GM23338 (cell line): ENCODE measurements around the gene NIPBL. TPM values are rescaled to one million over a fixed set of nuclear protein-coding genes. Genes with fewer than 3 reads are reported as not detected.
A peak's percentile ranks its signal among the peaks of the same experiment; 100 is the strongest.
"Not testable (repeated sequence)": the region's sequence is repeated elsewhere in the genome, so short reads cannot be mapped to it uniquely, and the experiment has no call there.

Experiments
- ATAC-seq: fragments of 200-7000 bp; cut with Tn5 transposase; 3 replicates; pipeline ENCODE4 v1.9.1; 2020
- DNase-seq: peaks from one replicate; pipeline ENCODE4 v3.0.0-alpha.2; 2015; ENCODE audit warnings: low spot score
- H2AFZ ChIP-seq: fragments of 200-600 bp; sonication (generic); 2 replicates; pipeline ENCODE4 v1.8.0; 2016; ENCODE audit warnings: antibody characterized with exemption, mild to moderate bottlenecking, moderate library complexity
- H3F3A ChIP-seq: fragments of 200-600 bp; sonication (generic); replicated peaks from 2 replicates; pipeline ENCODE4 v1.8.0; 2017; ENCODE audit warnings: antibody characterized with exemption, mixed run types, low read depth
- H3K27ac ChIP-seq: fragments of 200-600 bp; sonication (generic); 2 replicates; pipeline ENCODE4 v1.6.1; 2016; ENCODE audit warnings: low read depth
- H3K27me3 ChIP-seq: fragments of 200-600 bp; sonication (generic); 2 replicates; pipeline ENCODE4 v1.8.0; 2016; ENCODE audit warnings: mild to moderate bottlenecking, mixed run types, moderate library complexity; ENCODE audit not compliant: insufficient read depth
- H3K36me3 ChIP-seq: fragments of 200-600 bp; sonication (generic); 2 replicates; pipeline ENCODE4 v1.8.0; 2016; ENCODE audit warnings: mild to moderate bottlenecking; ENCODE audit not compliant: insufficient read depth
- H3K4me1 ChIP-seq: fragments of 200-600 bp; sonication (generic); 2 replicates; pipeline ENCODE4 v1.8.0; 2016; ENCODE audit warnings: mild to moderate bottlenecking, moderate library complexity; ENCODE audit not compliant: insufficient read depth
- H3K4me2 ChIP-seq: fragments of 200-600 bp; sonication (generic); 2 replicates; pipeline ENCODE4 v1.7.1; 2017; ENCODE audit warnings: mixed run types
- H3K4me3 ChIP-seq: fragments of 200-600 bp; sonication (generic); 2 replicates; pipeline ENCODE4 v1.6.1; 2016; ENCODE audit warnings: mixed run types
- H3K79me2 ChIP-seq: fragments of 200-600 bp; sonication (generic); replicated peaks from 2 replicates; pipeline ENCODE4 v1.8.0; 2017; ENCODE audit warnings: mild to moderate bottlenecking; ENCODE audit not compliant: insufficient read depth
- H3K9me2 ChIP-seq: fragments of 200-600 bp; sonication (generic); 2 replicates; pipeline ENCODE4 v1.8.0; 2017; ENCODE audit not compliant: insufficient read depth
- H4K20me1 ChIP-seq: fragments of 200-600 bp; sonication (generic); replicated peaks from 2 replicates; pipeline ENCODE4 v1.8.0; 2017; ENCODE audit warnings: mild to moderate bottlenecking; ENCODE audit not compliant: insufficient read depth
- H3K27ac Mint-ChIP-seq: 2 replicates; pipeline ENCODE4 v1.8.0; 2020; ENCODE audit warnings: inconsistent platforms, mild to moderate bottlenecking, moderate library complexity, mixed read lengths
- H3K27me3 Mint-ChIP-seq: 3 replicates; pipeline ENCODE4 v1.8.0; 2022; ENCODE audit warnings: low read depth, mild to moderate bottlenecking, moderate library complexity, mixed read lengths, inconsistent platforms; ENCODE audit not compliant: insufficient read depth, poor library complexity
- H3K36me3 Mint-ChIP-seq: 3 replicates; pipeline ENCODE4 v1.8.0; 2021; ENCODE audit warnings: low read depth, mild to moderate bottlenecking, inconsistent platforms, moderate library complexity, mixed read lengths
- H3K4me1 Mint-ChIP-seq: 3 replicates; pipeline ENCODE4 v1.8.0; 2020; ENCODE audit warnings: mild to moderate bottlenecking, inconsistent platforms, mixed read lengths
- H3K4me3 Mint-ChIP-seq: 3 replicates; pipeline ENCODE4 v1.8.0; 2021; ENCODE audit warnings: moderate library complexity, mild to moderate bottlenecking, inconsistent platforms, mixed read lengths
- H3K9me3 Mint-ChIP-seq: 3 replicates; pipeline ENCODE4 v1.8.0; 2020; ENCODE audit warnings: moderate library complexity, mild to moderate bottlenecking, inconsistent platforms, mixed read lengths
- ETS1 ChIP-seq: IDR thresholded peaks from 2 replicates; pipeline ENCODE4 v1.6.1; 2016; ENCODE audit warnings: antibody characterized with exemption
- REST ChIP-seq: IDR thresholded peaks from one replicate; pipeline ENCODE4 v1.6.1; 2018; ENCODE audit warnings: antibody characterized with exemption; ENCODE audit not compliant: unreplicated experiment
- STAT1 ChIP-seq: IDR thresholded peaks from one replicate; pipeline ENCODE4 v1.6.1; 2016; ENCODE audit warnings: antibody characterized with exemption; ENCODE audit not compliant: unreplicated experiment
- polyA plus RNA-seq: library from polyadenylated mRNA; unstranded; fragments of >200 nt; fragmentation: Nextera tagmentation; extraction: Ambion mirVana; gene quantifications from 2 replicates; pipeline ENCODE4 v1.2.1, GENCODE V29; 2016
- total RNA-seq: library from RNA; depleted of rRNA; stranded (reverse); fragments of >200 nt; shearing (Covaris generic); gene quantifications from 2 replicates; pipeline ENCODE4 v1.2.3, GENCODE V29; 2014

Gene NIPBL
- total and polyA plus RNA-seq, 2 experiments from 2014 or later: 44.2 to 51.4 TPM

- TF ChIP-seq REST: no peak
- TF ChIP-seq STAT1: no peak
- TF ChIP-seq ETS1: no peak
- Mint-ChIP-seq H3K4me1 (peaks cover 11% of the 10 kb centered on the region), H3K36me3 (no peaks in the 10 kb centered on the region), H3K27ac (no peak overlapping the region), H3K4me3 (no peak overlapping the region), H3K9me3 (no peaks in the 10 kb centered on the region), H3K27me3 (no peaks in the 10 kb centered on the region)
- H3K4me3 ChIP-seq: no peak overlapping the region
- H3F3A ChIP-seq: no peaks in the 10 kb centered on the region
- no peaks in the 10 kb centered on the region for H3K79me2 ChIP-seq
- no peak overlapping the region for H3K27ac ChIP-seq
- peaks cover 16% of the 10 kb centered on the region for H3K4me1 ChIP-seq
- H3K9me2 ChIP-seq: no peaks in the 10 kb centered on the region
- H3K36me3 ChIP-seq: no peaks in the 10 kb centered on the region
- H2AFZ ChIP-seq: peak overlapping the region; percentile 24; the same call in 1 of the 2 replicates
- H3K4me2 ChIP-seq: no peak overlapping the region
- no peak for DNase-seq
- H3K27me3 ChIP-seq: no peaks in the 10 kb centered on the region
- H4K20me1 ChIP-seq: no peaks in the 10 kb centered on the region
- ATAC-seq: no peak
These were observed 32.3 kb upstream of the NIPBL start for GRCh38 chr5:36844305-36844704.

- not testable (repeated sequence) for H3K27me3 ChIP-seq, H2AFZ ChIP-seq, H3K9me3 Mint-ChIP-seq, H3K4me3 Mint-ChIP-seq, H3K36me3 Mint-ChIP-seq, H3K27ac ChIP-seq, H3K27ac Mint-ChIP-seq, H3K79me2 ChIP-seq, H3K4me2 ChIP-seq, H3K4me3 ChIP-seq, H4K20me1 ChIP-seq, H3F3A ChIP-seq, H3K4me1 Mint-ChIP-seq, H3K4me1 ChIP-seq, H3K36me3 ChIP-seq, DNase-seq, H3K27me3 Mint-ChIP-seq, H3K9me2 ChIP-seq, ATAC-seq
These were observed 28.0 kb upstream of the NIPBL start for GRCh38 chr5:36848545-36848944.

GRCh38 chr5:36852903-36853302 is 23.7 kb upstream of the NIPBL start:
- H3K9me3 Mint-ChIP-seq, H3K4me1 Mint-ChIP-seq, H3K79me2 ChIP-seq, H3K27ac Mint-ChIP-seq, H3K27me3 Mint-ChIP-seq, H3K27me3 ChIP-seq, H4K20me1 ChIP-seq, H3K9me2 ChIP-seq, H3K36me3 Mint-ChIP-seq, H3K27ac ChIP-seq, H2AFZ ChIP-seq, H3K4me2 ChIP-seq, DNase-seq, H3K4me3 ChIP-seq, ATAC-seq, H3K4me3 Mint-ChIP-seq, H3K36me3 ChIP-seq, H3F3A ChIP-seq, H3K4me1 ChIP-seq: not testable (repeated sequence)
